Neural progenitor cell (in vitro differentiated cells): ENCODE data around the gene ASB15. TPM values are rescaled to one million over a fixed set of nuclear protein-coding genes. Genes with fewer than 3 reads are reported as not detected.
A peak's percentile ranks its signal among the peaks of the same experiment; 100 is the strongest.

Source experiments
- DNase-seq: peaks from one replicate; pipeline ENCODE4 v3.0.0-alpha.2; 2016; ENCODE audit warnings: low spot score
- H2AFZ ChIP-seq: fragments of 200-600 bp; sonication (generic); replicated peaks from 2 replicates; pipeline ENCODE4 v1.6.1; 2016; ENCODE audit warnings: antibody characterized with exemption
- H3F3A ChIP-seq: fragments of 200-600 bp; sonication (generic); 2 replicates; pipeline ENCODE4 v1.6.1; 2016; ENCODE audit warnings: antibody characterized with exemption, low read depth
- H3K27ac ChIP-seq: fragments of 200-600 bp; sonication (generic); 2 replicates; pipeline ENCODE4 v1.5.1; 2016; ENCODE audit warnings: mild to moderate bottlenecking
- H3K27me3 ChIP-seq: fragments of 200-600 bp; sonication (generic); 2 replicates; pipeline ENCODE4 v1.6.1; 2016; ENCODE audit warnings: mild to moderate bottlenecking, moderate library complexity
- H3K36me3 ChIP-seq: fragments of 200-600 bp; sonication (generic); 2 replicates; pipeline ENCODE4 v1.5.1; 2016
- H3K4me1 ChIP-seq: fragments of 200-600 bp; sonication (generic); 2 replicates; pipeline ENCODE4 v1.6.1; 2016; ENCODE audit warnings: mixed run types
- H3K4me2 ChIP-seq: fragments of 200-600 bp; sonication (generic); 2 replicates; pipeline ENCODE4 v1.6.1; 2016
- H3K4me3 ChIP-seq: fragments of 200-600 bp; sonication (generic); 2 replicates; pipeline ENCODE4 v1.5.1; 2016
- H3K79me2 ChIP-seq: fragments of 200-600 bp; sonication (generic); 2 replicates; pipeline ENCODE4 v1.6.1; 2016; ENCODE audit warnings: low read depth
- H3K9ac ChIP-seq: fragments of 200-600 bp; sonication (generic); 2 replicates; pipeline ENCODE4 v1.6.1; 2016
- H3K9me3 ChIP-seq: fragments of 200-600 bp; sonication (generic); 2 replicates; pipeline ENCODE4 v1.5.1; 2016; ENCODE audit warnings: low read depth
- H4K20me1 ChIP-seq: fragments of 200-600 bp; sonication (generic); 2 replicates; pipeline ENCODE4 v1.6.1; 2016; ENCODE audit warnings: low read depth
- H3K27ac Mint-ChIP-seq: 3 replicates; pipeline ENCODE4 v1.8.0; 2021; ENCODE audit warnings: mixed read lengths
- H3K27me3 Mint-ChIP-seq: 2 replicates; pipeline ENCODE4 v1.8.0; 2022; ENCODE audit warnings: low read depth, mild to moderate bottlenecking, inconsistent platforms, moderate library complexity, mixed read lengths; ENCODE audit not compliant: insufficient read depth
- H3K36me3 Mint-ChIP-seq: 3 replicates; pipeline ENCODE4 v1.8.0; 2021; ENCODE audit warnings: mixed read lengths
- H3K4me1 Mint-ChIP-seq: 3 replicates; pipeline ENCODE4 v1.8.0; 2021; ENCODE audit warnings: mixed read lengths
- H3K4me3 Mint-ChIP-seq: 3 replicates; pipeline ENCODE4 v1.8.0; 2021; ENCODE audit warnings: mild to moderate bottlenecking, moderate library complexity, mixed read lengths
- H3K9me3 Mint-ChIP-seq: 3 replicates; pipeline ENCODE4 v1.8.0; 2020; ENCODE audit warnings: mixed read lengths
- EZH2 ChIP-seq: fragments of 200-600 bp; sonication (generic); IDR thresholded peaks from 2 replicates; pipeline ENCODE4 v1.6.1; 2017; ENCODE audit warnings: antibody characterized with exemption, mild to moderate bottlenecking, moderate library complexity
- EZH2phosphoT487 ChIP-seq: fragments of 200-600 bp; sonication (generic); IDR thresholded peaks from 2 replicates; pipeline ENCODE4 v1.6.1; 2017; ENCODE audit warnings: antibody characterized with exemption
- total RNA-seq: library from RNA; depleted of rRNA; stranded (reverse); fragments of >200 nt; gene quantifications from 2 replicates; pipeline ENCODE4 v1.2.3, GENCODE V29; 2015; ENCODE audit warnings: low replicate concordance
- TF ChIP-seq, protein P1 (sequence below): fragments of 200-600 bp; sonication (generic); IDR thresholded peaks from 2 replicates; pipeline ENCODE4 v1.5.1; 2017; ENCODE audit warnings: antibody characterized with exemption, mild to moderate bottlenecking

Gene ASB15
- total RNA-seq, 1 donor from 2014 or later = not detected

GRCh38 chr7:123635551-123636359, 34.1 kb downstream of the ASB15 start:
- Mint-ChIP-seq H3K9me3 (no peaks in the 10 kb centered on the region), H3K27me3 (peaks cover 2% of the 10 kb centered on the region), H3K4me1 (peaks cover 5% of the 10 kb centered on the region), H3K27ac (no peak overlapping the region), H3K4me3 (no peak overlapping the region), H3K36me3 (no peaks in the 10 kb centered on the region)
- no peaks in the 10 kb centered on the region for H3K79me2 ChIP-seq
- H3F3A ChIP-seq = no peaks in the 10 kb centered on the region
- no peak overlapping the region for H3K4me3 ChIP-seq
- no peak overlapping the region for H3K4me2 ChIP-seq
- H2AFZ ChIP-seq = no peak overlapping the region
- no peak overlapping the region for H3K27ac ChIP-seq
- no peaks in the 10 kb centered on the region for H3K36me3 ChIP-seq
- H3K27me3 ChIP-seq = no peaks in the 10 kb centered on the region
- no peak overlapping the region for H3K9ac ChIP-seq
- H3K9me3 ChIP-seq = no peaks in the 10 kb centered on the region
- TF ChIP-seq, protein P1, sequence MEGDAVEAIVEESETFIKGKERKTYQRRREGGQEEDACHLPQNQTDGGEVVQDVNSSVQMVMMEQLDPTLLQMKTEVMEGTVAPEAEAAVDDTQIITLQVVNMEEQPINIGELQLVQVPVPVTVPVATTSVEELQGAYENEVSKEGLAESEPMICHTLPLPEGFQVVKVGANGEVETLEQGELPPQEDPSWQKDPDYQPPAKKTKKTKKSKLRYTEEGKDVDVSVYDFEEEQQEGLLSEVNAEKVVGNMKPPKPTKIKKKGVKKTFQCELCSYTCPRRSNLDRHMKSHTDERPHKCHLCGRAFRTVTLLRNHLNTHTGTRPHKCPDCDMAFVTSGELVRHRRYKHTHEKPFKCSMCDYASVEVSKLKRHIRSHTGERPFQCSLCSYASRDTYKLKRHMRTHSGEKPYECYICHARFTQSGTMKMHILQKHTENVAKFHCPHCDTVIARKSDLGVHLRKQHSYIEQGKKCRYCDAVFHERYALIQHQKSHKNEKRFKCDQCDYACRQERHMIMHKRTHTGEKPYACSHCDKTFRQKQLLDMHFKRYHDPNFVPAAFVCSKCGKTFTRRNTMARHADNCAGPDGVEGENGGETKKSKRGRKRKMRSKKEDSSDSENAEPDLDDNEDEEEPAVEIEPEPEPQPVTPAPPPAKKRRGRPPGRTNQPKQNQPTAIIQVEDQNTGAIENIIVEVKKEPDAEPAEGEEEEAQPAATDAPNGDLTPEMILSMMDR = peak; percentile 76
- no peak for TF ChIP-seq EZH2phosphoT487
- TF ChIP-seq EZH2 = no peak
- peaks cover 6% of the 10 kb centered on the region for H3K4me1 ChIP-seq
- no peaks in the 10 kb centered on the region for H4K20me1 ChIP-seq
- DNase-seq = peak; percentile 54

- Mint-ChIP-seq H3K9me3 (no peaks in the 10 kb centered on the region), H3K36me3 (no peaks in the 10 kb centered on the region), H3K27me3 (peaks cover 2% of the 10 kb centered on the region), H3K27ac (no peak overlapping the region), H3K4me3 (no peak overlapping the region), H3K4me1 (peaks cover 5% of the 10 kb centered on the region)
- H2AFZ ChIP-seq = no peak overlapping the region
- TF ChIP-seq EZH2 = no peak
- TF ChIP-seq, protein P1 = no peak
- H3K4me1 ChIP-seq = peaks cover 6% of the 10 kb centered on the region
- H3K79me2 ChIP-seq = no peaks in the 10 kb centered on the region
- no peak overlapping the region for H3K9ac ChIP-seq
- no peak overlapping the region for H3K4me2 ChIP-seq
- H3K27ac ChIP-seq = no peak overlapping the region
- no peaks in the 10 kb centered on the region for H3F3A ChIP-seq
- DNase-seq = no peak
- H3K4me3 ChIP-seq = no peak overlapping the region
- no peaks in the 10 kb centered on the region for H3K36me3 ChIP-seq
- no peaks in the 10 kb centered on the region for H3K9me3 ChIP-seq
- H3K27me3 ChIP-seq = no peaks in the 10 kb centered on the region
- H4K20me1 ChIP-seq = no peaks in the 10 kb centered on the region
Observed at GRCh38 chr7:123637203-123637602, 35.6 kb downstream of the ASB15 start.

DNA sequence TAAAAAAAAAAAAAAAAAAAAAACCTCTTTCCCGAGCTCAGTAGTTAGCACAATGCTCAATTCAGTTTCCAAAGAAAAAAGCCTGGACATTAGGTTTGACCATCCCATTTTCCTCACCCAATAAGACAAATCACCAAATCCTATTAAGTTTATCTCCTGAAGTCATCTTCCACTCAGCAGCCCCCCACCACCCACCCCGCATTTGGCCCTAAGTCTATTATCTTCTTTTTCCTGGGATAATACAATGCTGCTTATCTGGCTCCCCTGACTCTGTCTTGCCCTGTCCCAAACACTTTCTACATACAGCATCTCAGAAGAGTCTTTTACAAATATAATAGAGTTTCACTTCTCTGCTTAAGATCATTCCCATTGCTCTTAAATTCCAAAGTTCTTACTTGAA, 36.3 kb downstream of the ASB15 start:
- H3K4me2 ChIP-seq = no peak overlapping the region
- H3K9ac ChIP-seq = no peak overlapping the region
- Mint-ChIP-seq H3K36me3 (no peaks in the 10 kb centered on the region), H3K4me1 (peaks cover 6% of the 10 kb centered on the region), H3K4me3 (no peak overlapping the region), H3K9me3 (no peaks in the 10 kb centered on the region), H3K27me3 (peaks cover 2% of the 10 kb centered on the region), H3K27ac (no peak overlapping the region)
- H3K4me3 ChIP-seq = no peak overlapping the region
- H3K9me3 ChIP-seq = no peaks in the 10 kb centered on the region
- H4K20me1 ChIP-seq = no peaks in the 10 kb centered on the region
- no peak overlapping the region for H2AFZ ChIP-seq
- peaks cover 6% of the 10 kb centered on the region for H3K4me1 ChIP-seq
- H3K27ac ChIP-seq = no peak overlapping the region
- no peaks in the 10 kb centered on the region for H3F3A ChIP-seq
- TF ChIP-seq, protein P1 = no peak
- TF ChIP-seq EZH2 (no peak), EZH2phosphoT487 (no peak)
- H3K79me2 ChIP-seq = no peaks in the 10 kb centered on the region
- H3K36me3 ChIP-seq = no peaks in the 10 kb centered on the region
- DNase-seq = no peak
- H3K27me3 ChIP-seq = peaks cover 4% of the 10 kb centered on the region
